ENCODE data around the gene SPATA22. TPM values are rescaled to one million over a fixed set of nuclear protein-coding genes. Genes with fewer than 3 reads are reported as not detected.

SPATA22 gene
- total RNA-seq, 4 donors from 2014 or later, result 0.81 to 2.2 TPM; not detected in 2

- Histone ChIP-seq H3K4me3 (peak overlapping the region in 1 of 2 donors; percentile 16), H3K27me3 (no peaks in the 10 kb centered on the region), H3K9me3 (no peaks in the 10 kb centered on the region), H3K4me1 (peaks cover 0 to 19% (median 0%) of the 10 kb centered on the region in 3 donors), H3K27ac (peak overlapping the region in 3 of 4 donors; percentile 73 to 83 (median 80)), H3K36me3 (no peaks in the 10 kb centered on the region)
- ATAC-seq, result peak; percentile 87
- WGBS, 2 donors (ENCODE audit: low coverage in 1 of 2), result 25 to 46% methylated on average over 6 to 16 of the region's 20 CpGs
- TF ChIP-seq POLR2AphosphoS5 (IDR thresholded peaks at IDR 0.05), result peak; percentile 23
- TF ChIP-seq, protein P1, sequence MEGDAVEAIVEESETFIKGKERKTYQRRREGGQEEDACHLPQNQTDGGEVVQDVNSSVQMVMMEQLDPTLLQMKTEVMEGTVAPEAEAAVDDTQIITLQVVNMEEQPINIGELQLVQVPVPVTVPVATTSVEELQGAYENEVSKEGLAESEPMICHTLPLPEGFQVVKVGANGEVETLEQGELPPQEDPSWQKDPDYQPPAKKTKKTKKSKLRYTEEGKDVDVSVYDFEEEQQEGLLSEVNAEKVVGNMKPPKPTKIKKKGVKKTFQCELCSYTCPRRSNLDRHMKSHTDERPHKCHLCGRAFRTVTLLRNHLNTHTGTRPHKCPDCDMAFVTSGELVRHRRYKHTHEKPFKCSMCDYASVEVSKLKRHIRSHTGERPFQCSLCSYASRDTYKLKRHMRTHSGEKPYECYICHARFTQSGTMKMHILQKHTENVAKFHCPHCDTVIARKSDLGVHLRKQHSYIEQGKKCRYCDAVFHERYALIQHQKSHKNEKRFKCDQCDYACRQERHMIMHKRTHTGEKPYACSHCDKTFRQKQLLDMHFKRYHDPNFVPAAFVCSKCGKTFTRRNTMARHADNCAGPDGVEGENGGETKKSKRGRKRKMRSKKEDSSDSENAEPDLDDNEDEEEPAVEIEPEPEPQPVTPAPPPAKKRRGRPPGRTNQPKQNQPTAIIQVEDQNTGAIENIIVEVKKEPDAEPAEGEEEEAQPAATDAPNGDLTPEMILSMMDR (IDR thresholded peaks at IDR 0.05), result no peak
Measured at GRCh38 chr17:3512505-3513171, 41.0 kb upstream of the SPATA22 start.

- H3K36me3 ChIP-seq, result no peaks in the 10 kb centered on the region
- TF ChIP-seq POLR2AphosphoS5 (IDR thresholded peaks at IDR 0.05) (no peak), EP300 (IDR thresholded peaks at IDR 0.05) (no peak), POLR2A (IDR thresholded peaks at IDR 0.05) (no peak)
- TF ChIP-seq, protein P1 (IDR thresholded peaks at IDR 0.05), result no peak
- H3K27ac ChIP-seq, result peak overlapping the region in 3 of 4 donors; percentile 73 to 83 (median 80)
- H3K9me3 ChIP-seq, result no peaks in the 10 kb centered on the region
- peak; percentile 27 for ATAC-seq
- no peaks in the 10 kb centered on the region for H3K27me3 ChIP-seq
- 72 to 89% methylated on average over 2 to 7 of the region's 8 CpGs for WGBS, 2 donors (ENCODE audit: low coverage in 1 of 2)
- H3K4me1 ChIP-seq, result peaks cover 0 to 19% (median 0%) of the 10 kb centered on the region in 3 donors
- H3K4me3 ChIP-seq, result no peak overlapping the region
Measured at GRCh38 chr17:3511852-3512504, 40.4 kb upstream of the SPATA22 start.

GRCh38 chr17:3510090-3510489, 38.5 kb upstream of the SPATA22 start:
- ATAC-seq, result no peak
- H3K36me3 ChIP-seq, result no peaks in the 10 kb centered on the region
- H3K27me3 ChIP-seq, result no peaks in the 10 kb centered on the region
- H3K27ac ChIP-seq, result no peak overlapping the region
- no peak overlapping the region for H3K4me3 ChIP-seq
- 67 to 74% methylated on average over 3 to 6 of the region's 7 CpGs for WGBS, 2 donors (ENCODE audit: low coverage in 1 of 2)
- no peaks in the 10 kb centered on the region for H3K9me3 ChIP-seq
- TF ChIP-seq POLR2A (IDR thresholded peaks at IDR 0.05), result no peak
- TF ChIP-seq EP300 (IDR thresholded peaks at IDR 0.05), result no peak
- TF ChIP-seq, protein P1 (IDR thresholded peaks at IDR 0.05), result no peak
- H3K4me1 ChIP-seq, result peaks cover 0 to 19% (median 0%) of the 10 kb centered on the region in 3 donors

- Histone ChIP-seq H3K27me3 (no peaks in the 10 kb centered on the region), H3K4me1 (peaks cover 0 to 15% (median 0%) of the 10 kb centered on the region in 3 donors), H3K27ac (no peak overlapping the region), H3K9me3 (no peaks in the 10 kb centered on the region), H3K36me3 (no peaks in the 10 kb centered on the region), H3K4me3 (no peak overlapping the region)
- no peak for TF ChIP-seq EP300 (IDR thresholded peaks at IDR 0.05)
- TF ChIP-seq, protein P1 (IDR thresholded peaks at IDR 0.05), result no peak
- no peak for TF ChIP-seq POLR2AphosphoS5 (IDR thresholded peaks at IDR 0.05)
- TF ChIP-seq POLR2A (IDR thresholded peaks at IDR 0.05), result no peak
- ATAC-seq, result no peak
- WGBS, 2 donors (ENCODE audit: low coverage in 1 of 2), result 71 to 82% methylated on average over 3 of the region's 3 CpGs
Measured at GRCh38 chr17:3507869-3508268, 36.2 kb upstream of the SPATA22 start.

- WGBS, 2 donors (ENCODE audit: low coverage in 1 of 2), result 10 to 46% methylated on average over 1 of the region's 1 CpG
- TF ChIP-seq POLR2A (IDR thresholded peaks at IDR 0.05) (no peak), EP300 (IDR thresholded peaks at IDR 0.05) (no peak), POLR2AphosphoS5 (IDR thresholded peaks at IDR 0.05) (no peak)
- TF ChIP-seq, protein P1 (IDR thresholded peaks at IDR 0.05), result no peak
- Histone ChIP-seq H3K27me3 (no peaks in the 10 kb centered on the region), H3K9me3 (no peaks in the 10 kb centered on the region), H3K27ac (no peak overlapping the region), H3K36me3 (no peaks in the 10 kb centered on the region), H3K4me3 (no peak overlapping the region), H3K4me1 (peaks cover 0 to 11% (median 0%) of the 10 kb centered on the region in 3 donors)
- ATAC-seq, result no peak
Measured at GRCh38 chr17:3507071-3507470, 35.5 kb upstream of the SPATA22 start.

All from gastroesophageal sphincter (tissue), 4 donors.